Stimulated activated memory B cell treated with anti-CD40 and anti-IgM and Interleukin-4, amounts not matched to agents 10 μg/mL and 1 μg/mL and 100 μg/mL, for 72 hours (primary cell): ENCODE measurements around the gene LZIC.

Experiments used
- ATAC-seq: fragments of 150-1000 bp; cut with Tn5 transposase; 2 replicates; pipeline ENCODE4 v1.10.0; 2021
- H3K27ac Mint-ChIP-seq: one replicate; pipeline ENCODE4 v1.8.0; 2022; ENCODE audit warnings: mild to moderate bottlenecking, mixed read lengths
- H3K27me3 Mint-ChIP-seq: one replicate; pipeline ENCODE4 v1.8.0; 2022; ENCODE audit warnings: mixed read lengths
- H3K36me3 Mint-ChIP-seq: one replicate; pipeline ENCODE4 v1.8.0; 2022; ENCODE audit warnings: mixed read lengths
- H3K4me1 Mint-ChIP-seq: one replicate; pipeline ENCODE4 v1.8.0; 2022; ENCODE audit warnings: mixed read lengths
- H3K4me3 Mint-ChIP-seq: one replicate; pipeline ENCODE4 v1.8.0; 2022; ENCODE audit warnings: mild to moderate bottlenecking, moderate library complexity, mixed read lengths
- H3K9me3 Mint-ChIP-seq: one replicate; pipeline ENCODE4 v1.8.0; 2022; ENCODE audit warnings: mixed read lengths

Gene LZIC

DNA sequence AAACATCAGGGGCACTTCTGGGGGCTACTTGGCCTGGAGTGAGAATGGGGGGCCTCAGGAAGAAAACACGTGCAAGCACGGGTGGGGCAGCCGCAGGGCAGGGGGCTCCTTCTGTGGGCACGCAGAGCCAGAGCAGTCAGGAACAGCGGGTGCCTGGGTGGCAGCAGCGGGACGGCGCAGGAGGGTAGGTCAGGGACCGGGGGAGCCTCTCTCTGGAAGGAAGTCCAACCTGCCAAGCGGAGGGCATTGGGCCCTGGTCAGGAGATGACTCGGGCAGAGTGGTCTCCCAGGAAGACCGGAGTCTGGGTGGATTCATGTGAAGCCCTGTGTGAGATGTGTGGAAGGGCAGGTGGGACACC lies 60.3 kb downstream of the LZIC start:
- Mint-ChIP-seq H3K27me3 (no peaks in the 10 kb centered on the region), H3K27ac (no peak overlapping the region)
- ATAC-seq = no peak

DNA sequence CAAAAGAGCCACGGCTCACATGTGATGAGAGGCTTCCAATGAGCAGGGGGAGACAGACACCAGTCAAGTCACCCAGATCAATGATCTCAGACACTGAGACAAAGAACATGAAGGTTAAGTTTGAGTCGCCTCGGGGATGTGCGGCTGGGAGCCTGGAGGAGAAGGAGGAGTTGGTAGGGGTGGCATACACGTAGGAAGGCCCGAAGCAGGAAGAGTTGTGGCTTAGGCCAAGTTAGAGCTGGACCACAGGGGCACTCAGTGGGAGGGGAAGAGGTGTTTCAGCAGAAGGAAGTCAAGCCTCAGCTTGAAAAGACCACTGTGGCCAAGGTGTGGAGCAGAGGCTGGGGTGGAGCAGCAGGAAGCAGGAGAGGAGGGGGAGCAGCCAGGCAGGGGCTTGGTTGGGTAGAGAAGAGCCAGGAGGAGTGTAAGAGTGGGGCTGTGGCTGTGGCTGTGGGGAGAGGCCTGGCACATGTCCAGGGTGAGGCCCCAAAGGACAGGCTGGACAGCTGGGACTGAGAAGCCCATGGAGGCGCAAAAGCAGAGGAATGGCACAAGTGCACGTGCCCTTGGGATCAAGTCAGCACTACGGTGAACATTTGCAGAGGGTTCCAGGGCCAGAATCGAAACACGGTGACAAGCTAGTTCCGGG lies 60.8 kb downstream of the LZIC start:
- Mint-ChIP-seq H3K4me3 (no peak overlapping the region), H3K9me3 (no peaks in the 10 kb centered on the region), H3K27me3 (no peaks in the 10 kb centered on the region), H3K4me1 (peaks cover 17% of the 10 kb centered on the region), H3K36me3 (peaks cover 25% of the 10 kb centered on the region), H3K27ac (peak overlapping the region; percentile 2)
- ATAC-seq = no peak

More for the DNA sequence above, 60.3 kb downstream of the LZIC start:
- Mint-ChIP-seq H3K9me3 (no peaks in the 10 kb centered on the region), H3K36me3 (peaks cover 25% of the 10 kb centered on the region), H3K4me3 (no peak overlapping the region), H3K4me1 (peaks cover 17% of the 10 kb centered on the region)

DNA sequence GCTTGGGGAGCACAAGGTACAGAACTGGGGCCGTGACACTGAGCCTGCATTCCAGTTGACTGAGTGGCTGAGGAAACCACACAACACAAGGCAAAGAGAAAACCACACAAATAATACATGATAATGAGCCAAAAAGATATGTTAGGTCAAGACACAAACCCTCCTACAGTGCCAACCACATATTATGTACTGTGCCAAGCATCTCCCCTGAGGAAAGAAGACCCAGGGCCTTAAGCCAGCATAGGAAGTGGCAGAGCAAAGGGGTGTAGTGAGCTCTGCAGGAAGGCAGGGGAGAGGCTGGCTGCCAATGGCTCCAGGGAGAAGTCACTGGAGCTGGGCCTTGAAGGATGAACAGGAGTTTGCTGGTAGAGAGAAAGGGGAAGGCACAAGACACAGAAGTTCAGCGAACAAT lies 61.3 kb downstream of the LZIC start:
- H3K27ac Mint-ChIP-seq = peak overlapping the region; percentile 2
- no peaks in the 10 kb centered on the region for H3K27me3 Mint-ChIP-seq
- peaks cover 17% of the 10 kb centered on the region for H3K4me1 Mint-ChIP-seq
- H3K9me3 Mint-ChIP-seq = no peaks in the 10 kb centered on the region
- no peak overlapping the region for H3K4me3 Mint-ChIP-seq
- peaks cover 25% of the 10 kb centered on the region for H3K36me3 Mint-ChIP-seq
- no peak for ATAC-seq
